NCI-H460 (cell line): Measurements from ENCODE around the gene CALY. TPM values are rescaled to one million over a fixed set of nuclear protein-coding genes. Genes with fewer than 3 reads are reported as not detected.
"Not testable (repeated sequence)": the region's sequence is repeated elsewhere in the genome, so short reads cannot be mapped to it uniquely, and the experiment has no call there.

Source experiments
- DNase-seq: peaks from one replicate; pipeline ENCODE4 v3.0.0-alpha.2; 2016; ENCODE audit warnings: low read depth; ENCODE audit errors: extremely low read depth
- polyA plus RNA-seq: library from polyadenylated mRNA; depleted of rRNA; stranded (reverse); fragments of >200 nt; gene quantifications from 2 replicates; pipeline ENCODE4 v1.2.3, GENCODE V29; 2014; cell fraction: nucleus; rRNA removed
- total RNA-seq: library from RNA; depleted of rRNA; stranded (reverse); fragments of >200 nt; shearing (Covaris generic); gene quantifications from 2 replicates; pipeline ENCODE4 v1.2.3, GENCODE V29; 2014; rRNA removed

CALY gene
- 0.20 TPM in 1 of 2 replicates, not detected in the other for total RNA-seq
- polyA plus RNA-seq: not detected in 2 replicates

DNA sequence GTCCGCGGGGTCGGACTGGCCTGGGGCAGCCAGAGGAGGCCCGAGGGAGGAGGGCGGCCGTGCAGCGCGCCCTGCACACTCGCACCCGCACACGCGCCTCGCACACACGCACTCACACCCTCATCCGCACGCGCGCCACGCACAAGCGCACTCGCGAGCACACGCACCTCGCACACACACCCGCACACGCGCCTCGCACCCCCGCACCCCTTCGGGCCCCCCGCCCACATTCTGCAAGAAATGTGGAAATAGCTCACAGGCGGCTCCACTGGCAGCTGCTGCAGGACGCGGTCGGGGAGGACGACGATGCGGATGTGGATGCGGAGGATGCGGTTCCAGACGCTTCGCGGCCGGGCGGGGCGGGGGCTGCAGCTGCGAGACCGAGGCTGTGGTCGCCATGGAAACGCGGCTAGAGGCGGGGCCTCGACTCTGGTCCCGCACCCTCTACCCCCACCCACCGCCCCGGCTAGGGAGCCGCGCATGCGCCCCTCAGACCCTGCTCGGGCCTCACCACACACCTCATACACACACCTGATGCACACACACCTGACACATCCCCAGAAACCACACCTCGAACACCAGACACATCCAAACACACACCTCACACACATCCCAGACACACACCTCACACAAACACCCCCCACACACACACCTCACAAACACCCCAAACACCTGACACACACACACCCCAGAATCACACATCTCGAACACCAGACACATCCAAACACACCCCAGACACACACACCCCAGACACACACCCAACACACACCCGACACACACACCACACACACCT lies at the start of gene CALY:
CALY (minus strand) TSS at position 320 of the 793 bp plus-strand sequence. CDS start 7,907 bp downstream, outside the sequence.
- DNase-seq: no peak

- DNase-seq: no peak
These were observed 48.5 kb upstream of the CALY start for GRCh38 chr10:133385214-133385613.

GRCh38 chr10:133384071-133384470 lies 47.4 kb upstream of the CALY start:
- no peak for DNase-seq

GRCh38 chr10:133383551-133383950 lies 46.9 kb upstream of the CALY start:
- DNase-seq: no peak

DNA sequence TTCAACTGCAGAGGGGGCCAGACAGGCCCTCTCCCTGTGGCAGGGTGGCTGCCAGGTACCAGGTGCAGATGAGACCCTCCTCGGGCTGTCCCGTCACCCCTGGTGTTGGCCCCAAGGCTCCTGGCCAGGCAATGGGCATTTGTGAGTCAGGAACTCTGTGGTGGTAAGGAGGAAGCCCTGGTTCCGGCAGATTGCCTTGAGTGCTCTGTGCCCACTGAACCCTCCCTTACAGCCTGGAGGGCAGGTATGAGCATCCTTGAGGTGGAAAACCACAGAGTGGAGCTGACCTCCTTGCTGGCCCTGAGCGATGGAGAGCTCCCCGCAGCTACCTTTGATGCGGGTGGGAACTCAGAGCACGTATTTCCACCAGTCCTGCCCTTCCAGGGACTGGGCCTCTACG lies 44.3 kb upstream of the CALY start:
- no peak for DNase-seq

- no peak for DNase-seq
These were observed 43.3 kb upstream of the CALY start for GRCh38 chr10:133379801-133380666.

GRCh38 chr10:133379152-133379800 lies 42.6 kb upstream of the CALY start, which contains the start of gene PAOX:
TSS of gene PAOX (plus strand) at chr10:133379262. CDS start at chr10:133379317, 55 bp downstream.
- peak; percentile 50 for DNase-seq

GRCh38 chr10:133378251-133379096 lies 41.8 kb upstream of the CALY start:
- no peak for DNase-seq

GRCh38 chr10:133377818-133378250 lies 41.1 kb upstream of the CALY start:
- DNase-seq: no peak

DNA sequence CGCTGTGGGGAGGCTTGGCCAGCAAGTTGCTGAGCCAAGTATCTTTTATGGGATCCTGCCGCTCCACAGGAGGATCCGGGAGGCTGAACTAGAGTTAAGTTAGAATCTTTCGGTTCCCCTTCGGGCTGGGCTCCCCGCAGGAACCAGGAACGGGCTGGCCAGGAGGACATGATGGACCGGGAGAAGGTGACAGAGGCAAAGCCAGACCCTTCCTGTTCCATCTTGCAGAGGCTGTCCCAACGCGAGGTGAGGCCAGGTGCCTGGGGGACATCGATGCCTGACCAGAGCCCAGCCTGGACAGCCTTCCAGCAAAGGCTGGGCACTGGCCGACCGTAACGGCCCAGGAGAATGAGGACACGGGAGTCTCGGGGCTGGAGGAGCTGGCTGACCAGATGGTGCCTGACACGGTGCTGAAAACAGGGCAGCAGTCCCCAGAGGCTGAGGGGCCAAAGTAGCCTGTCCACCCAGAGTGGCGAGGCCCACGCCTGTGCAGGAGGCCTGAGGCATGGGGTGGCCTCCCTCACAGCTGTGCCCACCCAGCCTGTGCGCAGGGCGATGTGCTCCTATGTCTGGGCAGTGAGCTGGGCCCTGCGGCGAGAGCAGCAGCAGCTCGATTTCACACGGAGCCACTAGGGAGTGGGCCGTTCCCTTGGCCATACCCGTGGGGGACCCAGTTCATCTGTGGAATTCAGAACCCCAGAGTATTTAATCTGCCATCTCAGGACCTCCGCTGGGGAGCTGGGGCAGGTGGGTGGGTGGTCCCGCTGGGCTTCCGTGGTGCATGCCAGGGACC lies 40.5 kb upstream of the CALY start:
- no peak for DNase-seq

DNA sequence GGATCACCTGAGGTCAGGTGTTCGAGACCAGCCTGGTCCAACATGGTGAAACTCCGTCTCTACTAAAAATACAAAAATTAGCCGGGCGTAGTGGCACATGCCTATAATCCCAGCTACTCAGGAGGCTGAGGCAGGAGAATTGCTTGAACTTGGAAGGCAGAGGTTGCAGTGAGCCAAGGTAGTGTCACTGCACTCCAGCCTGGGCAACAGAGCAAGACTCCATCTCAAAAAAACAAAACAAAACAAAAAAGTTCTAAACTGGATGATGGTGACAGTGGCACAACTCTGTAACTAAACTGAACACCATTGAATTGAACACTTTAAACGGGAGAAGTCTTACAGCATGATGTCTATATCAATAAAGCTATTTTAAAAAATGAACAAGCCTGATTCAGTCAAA lies 39.5 kb upstream of the CALY start:
- not testable (repeated sequence) for DNase-seq

- DNase-seq: no peak
These were observed 38.8 kb upstream of the CALY start for GRCh38 chr10:133375357-133376115.

- DNase-seq: peak; percentile 94
These were observed 36.7 kb upstream of the CALY start, which contains the start of gene ECHS1 for GRCh38 chr10:133373174-133374090. TSS of gene ECHS1 (minus strand) at chr10:133373354. CDS start at chr10:133373333, 21 bp downstream.

DNA sequence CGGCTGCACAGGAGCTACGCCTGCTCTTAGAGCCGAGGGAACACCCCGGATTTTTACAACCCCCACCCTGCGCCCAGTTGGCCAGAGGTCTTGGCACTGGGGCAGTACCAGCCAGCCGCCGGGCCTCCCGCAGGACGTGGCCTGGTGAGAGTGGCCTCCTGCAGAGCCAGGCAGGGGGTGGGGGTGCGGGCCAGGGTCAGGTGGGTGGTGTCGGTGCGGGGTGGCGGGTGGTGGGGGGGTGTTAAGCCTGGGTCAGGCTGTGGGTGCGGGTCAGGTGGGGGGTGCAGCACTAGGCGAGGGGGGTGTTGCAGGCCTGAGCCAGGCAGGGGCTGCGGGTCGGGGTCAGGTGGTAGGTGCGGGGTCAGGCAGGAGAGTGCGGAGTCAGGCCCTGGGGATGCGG lies 35.8 kb upstream of the CALY start:
- DNase-seq: no peak

DNA sequence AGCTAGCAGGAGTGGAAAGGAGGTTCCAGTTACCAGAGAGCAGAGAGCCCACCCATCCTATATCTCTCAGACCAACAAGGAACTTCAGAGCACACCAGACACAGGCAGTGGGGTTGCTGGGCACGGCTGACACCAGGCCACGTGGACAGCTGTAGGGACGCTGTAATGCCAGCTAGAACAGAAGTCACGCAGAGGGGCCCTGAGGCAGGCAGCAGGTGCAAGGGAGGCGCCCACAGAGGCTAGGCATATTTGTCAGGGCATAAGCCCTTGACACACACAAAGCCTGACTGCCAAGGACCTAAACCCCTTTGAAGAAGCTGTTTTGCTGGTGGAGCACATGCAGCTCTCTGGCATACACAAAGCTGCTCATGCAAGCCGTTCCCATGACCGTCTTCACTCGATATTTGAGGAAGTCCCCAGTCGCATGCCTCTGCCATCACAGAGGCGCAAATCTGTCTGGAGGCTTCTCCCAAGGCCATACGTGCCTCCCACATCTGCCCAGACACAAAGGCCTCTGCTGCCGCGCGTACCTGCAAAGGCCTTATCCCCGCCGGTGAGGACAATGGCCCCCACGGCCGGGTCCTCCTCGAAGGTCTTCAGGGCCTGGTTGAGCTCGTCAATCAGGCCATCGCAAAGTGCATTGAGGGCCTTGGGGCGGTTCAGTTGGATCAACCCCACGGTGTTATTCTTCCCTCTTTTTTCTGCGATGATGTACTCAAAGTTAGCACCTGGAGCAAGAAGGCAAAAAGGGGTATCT lies 33.5 kb upstream of the CALY start:
- DNase-seq: no peak

GRCh38 chr10:133368153-133368552 lies 31.5 kb upstream of the CALY start:
- no peak for DNase-seq
